ENCODE data around the gene HSPA1L. TPM values are rescaled to one million over a fixed set of nuclear protein-coding genes. Genes with fewer than 3 reads are reported as not detected.

HSPA1L gene
- total and polyA plus RNA-seq, 10 of the 15 experiments (the other 5 are each of a cell fraction or from before 2014, with no cell fraction given): 0.69 to 2.5 (median 1.5) TPM

GRCh38 chr6:31836474-31837368 lies 21.6 kb upstream of the HSPA1L start (continued):
- TF ChIP-seq PRDM15 (CRISPR knock-in tag; IDR thresholded peaks at IDR 0.05) (no peak), KDM1A (IDR thresholded peaks at IDR 0.05; ENCODE audit: borderline replicate concordance) (no peak), BHLHE40 (IDR thresholded peaks at IDR 0.05; ENCODE audit: borderline replicate concordance in 1 of 2, low read depth in 2 of 2, low read length in 1 of 2) (no peak), PAX5 (IDR thresholded peaks at IDR 0.05; ENCODE audit: borderline replicate concordance, low read depth, low read length) (no peak), PML (IDR thresholded peaks at IDR 0.05; ENCODE audit: low read length) (no peak), STAT1 (conservative IDR thresholded peaks at IDR 0.05) (no peak), CREB1 (IDR thresholded peaks at IDR 0.05; ENCODE audit: low read depth) (0 out of 2 replicates have a peak, but pooled peaks have one; percentile 45), ATF7 (IDR thresholded peaks at IDR 0.05; ENCODE audit: low read depth) (peak; percentile 69), YY1 (IDR thresholded peaks at IDR 0.05; ENCODE audit: low read depth, low read length) (no peak), KAT2A (conservative IDR thresholded peaks at IDR 0.05; ENCODE audit: control insufficient read depth, low read depth, low read length) (no peak), ZNF384 (IDR thresholded peaks at IDR 0.05; ENCODE audit: borderline replicate concordance, low read depth, low read length) (no peak), SIX5 (IDR thresholded peaks at IDR 0.05; ENCODE audit: low read depth, low read length, severe bottlenecking) (no peak), BCL3 (IDR thresholded peaks at IDR 0.05; ENCODE audit: borderline replicate concordance, insufficient read depth, low read depth, low read length, poor library complexity, severe bottlenecking) (no peak), ETV6 (conservative IDR thresholded peaks at IDR 0.05 in 1 of 2, IDR thresholded peaks at IDR 0.05 in 1 of 2; ENCODE audit: borderline replicate concordance in 1 of 2, low read depth in 1 of 2) (no peak), CREM (IDR thresholded peaks at IDR 0.05; ENCODE audit: low read depth) (0 out of 2 replicates have a peak, but pooled peaks have one; percentile 1), EED (IDR thresholded peaks at IDR 0.05; ENCODE audit: low read depth) (0 out of 2 replicates have a peak, but pooled peaks have one; percentile 20), BRCA1 (IDR thresholded peaks at IDR 0.05; ENCODE audit: low read depth, low read length) (no peak), KLF5 (IDR thresholded peaks at IDR 0.05; ENCODE audit: partially characterized antibody) (no peak), MYC (IDR thresholded peaks at IDR 0.05; ENCODE audit: insufficient read depth, insufficient read length, insufficient replicate concordance, low read length, severe bottlenecking) (no peak), SIN3A (IDR thresholded peaks at IDR 0.05; ENCODE audit: low read depth, low read length) (no peak), CBFB (IDR thresholded peaks at IDR 0.05; ENCODE audit: low read depth) (no peak)
- TF ChIP-seq, protein P1, sequence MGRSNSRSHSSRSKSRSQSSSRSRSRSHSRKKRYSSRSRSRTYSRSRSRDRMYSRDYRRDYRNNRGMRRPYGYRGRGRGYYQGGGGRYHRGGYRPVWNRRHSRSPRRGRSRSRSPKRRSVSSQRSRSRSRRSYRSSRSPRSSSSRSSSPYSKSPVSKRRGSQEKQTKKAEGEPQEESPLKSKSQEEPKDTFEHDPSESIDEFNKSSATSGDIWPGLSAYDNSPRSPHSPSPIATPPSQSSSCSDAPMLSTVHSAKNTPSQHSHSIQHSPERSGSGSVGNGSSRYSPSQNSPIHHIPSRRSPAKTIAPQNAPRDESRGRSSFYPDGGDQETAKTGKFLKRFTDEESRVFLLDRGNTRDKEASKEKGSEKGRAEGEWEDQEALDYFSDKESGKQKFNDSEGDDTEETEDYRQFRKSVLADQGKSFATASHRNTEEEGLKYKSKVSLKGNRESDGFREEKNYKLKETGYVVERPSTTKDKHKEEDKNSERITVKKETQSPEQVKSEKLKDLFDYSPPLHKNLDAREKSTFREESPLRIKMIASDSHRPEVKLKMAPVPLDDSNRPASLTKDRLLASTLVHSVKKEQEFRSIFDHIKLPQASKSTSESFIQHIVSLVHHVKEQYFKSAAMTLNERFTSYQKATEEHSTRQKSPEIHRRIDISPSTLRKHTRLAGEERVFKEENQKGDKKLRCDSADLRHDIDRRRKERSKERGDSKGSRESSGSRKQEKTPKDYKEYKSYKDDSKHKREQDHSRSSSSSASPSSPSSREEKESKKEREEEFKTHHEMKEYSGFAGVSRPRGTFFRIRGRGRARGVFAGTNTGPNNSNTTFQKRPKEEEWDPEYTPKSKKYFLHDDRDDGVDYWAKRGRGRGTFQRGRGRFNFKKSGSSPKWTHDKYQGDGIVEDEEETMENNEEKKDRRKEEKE (IDR thresholded peaks at IDR 0.05): no peak

All from GM12878 (cell line).